Fibroblast of skin of left quadriceps (primary cell): ENCODE measurements around the gene TAS2R8.
"Not testable (repeated sequence)": the region's sequence is repeated elsewhere in the genome, so short reads cannot be mapped to it uniquely, and the experiment has no call there.

Source experiments
- DNase-seq, 2 experiments: peaks; one replicate each; pipeline ENCODE4 v3.0.0-alpha.2; 2013; ENCODE audit warnings: low read depth in 2 of 2

Gene TAS2R8

GRCh38 chr12:10807186-10807585 lies at the start of gene TAS2R8:
Gene TAS2R8, minus strand, starts transcription at chr12:10807286. Its CDS starts 306 bp downstream, at chr12:10806980.
- no peak for DNase-seq

GRCh38 chr12:10855807-10856206 lies 48.7 kb upstream of the TAS2R8 start:
- no peak for DNase-seq

- no peak for DNase-seq
Observed at GRCh38 chr12:10853776-10854175, 46.7 kb upstream of the TAS2R8 start.

GRCh38 chr12:10851243-10851858 lies 44.3 kb upstream of the TAS2R8 start:
- no peak for DNase-seq

- DNase-seq: no peak
Observed at GRCh38 chr12:10849425-10849878, 42.4 kb upstream of the TAS2R8 start, which contains the start of gene PRR4. Gene PRR4, minus strand, starts transcription at chr12:10849475. Its CDS starts 38 bp downstream, at chr12:10849437.

- no peak for DNase-seq
Observed at GRCh38 chr12:10847744-10848143, 40.7 kb upstream of the TAS2R8 start.

- no peak for DNase-seq
Observed at GRCh38 chr12:10842862-10843261, 35.8 kb upstream of the TAS2R8 start.

- DNase-seq: no peak
Observed at GRCh38 chr12:10838461-10838860, 31.4 kb upstream of the TAS2R8 start.

- DNase-seq: peak in 1 of 2 experiments; percentile 3
Observed at GRCh38 chr12:10829994-10830393, 22.9 kb upstream of the TAS2R8 start.

GRCh38 chr12:10826258-10826657 lies 19.2 kb upstream of the TAS2R8 start, which contains the start of gene TAS2R10:
Gene TAS2R10, minus strand, starts transcription at chr12:10826358. Its CDS starts 89 bp downstream, at chr12:10826269.
- DNase-seq: no peak

- no peak for DNase-seq
Observed at GRCh38 chr12:10824957-10825356, 17.9 kb upstream of the TAS2R8 start.

- DNase-seq: no peak
Observed at GRCh38 chr12:10811883-10812536, 4.9 kb upstream of the TAS2R8 start.

GRCh38 chr12:10810068-10810467 lies 3.0 kb upstream of the TAS2R8 start, which contains the start of gene TAS2R9:
Gene TAS2R9, minus strand, starts transcription at chr12:10810168. Its CDS starts 93 bp downstream, at chr12:10810075.
- DNase-seq: no peak

- DNase-seq: no peak
Observed at GRCh38 chr12:10802587-10802986, 4.5 kb downstream of the TAS2R8 start, which contains the start of gene TAS2R7. Gene TAS2R7, minus strand, starts transcription at chr12:10802627. Its CDS starts 57 bp downstream, at chr12:10802570.

GRCh38 chr12:10801741-10802140 lies 5.3 kb downstream of the TAS2R8 start:
- no peak for DNase-seq

GRCh38 chr12:10794222-10794621 lies 12.9 kb downstream of the TAS2R8 start:
- no peak for DNase-seq

GRCh38 chr12:10791769-10792168 lies 15.3 kb downstream of the TAS2R8 start:
- not testable (repeated sequence) for DNase-seq

GRCh38 chr12:10783252-10783651 lies 23.8 kb downstream of the TAS2R8 start:
- DNase-seq: no peak

GRCh38 chr12:10779103-10779502 lies 28.0 kb downstream of the TAS2R8 start:
- no peak for DNase-seq

GRCh38 chr12:10771132-10771733 lies 35.9 kb downstream of the TAS2R8 start:
- peak in 1 of 2 experiments; percentile 8 for DNase-seq

- DNase-seq: no peak
Observed at GRCh38 chr12:10759657-10760056, 47.4 kb downstream of the TAS2R8 start.

- DNase-seq: no peak
Observed at GRCh38 chr12:10756194-10756593, 50.9 kb downstream of the TAS2R8 start.
